A549 treated with GW870086 at 1 μM for 4 hours (cell line): ENCODE data around the gene ZNF646. TPM values are rescaled to one million over a fixed set of nuclear protein-coding genes. Genes with fewer than 3 reads are reported as not detected.

Experiments used
- total RNA-seq: library from RNA; stranded (reverse); fragments of 200-300 nt; extraction: Qiagen RNA extraction; gene quantifications from 5 replicates; pipeline ENCODE4 v1.2.3, GENCODE V29; 2022; ENCODE audit warnings: low read depth

The ZNF646 gene, protein sequence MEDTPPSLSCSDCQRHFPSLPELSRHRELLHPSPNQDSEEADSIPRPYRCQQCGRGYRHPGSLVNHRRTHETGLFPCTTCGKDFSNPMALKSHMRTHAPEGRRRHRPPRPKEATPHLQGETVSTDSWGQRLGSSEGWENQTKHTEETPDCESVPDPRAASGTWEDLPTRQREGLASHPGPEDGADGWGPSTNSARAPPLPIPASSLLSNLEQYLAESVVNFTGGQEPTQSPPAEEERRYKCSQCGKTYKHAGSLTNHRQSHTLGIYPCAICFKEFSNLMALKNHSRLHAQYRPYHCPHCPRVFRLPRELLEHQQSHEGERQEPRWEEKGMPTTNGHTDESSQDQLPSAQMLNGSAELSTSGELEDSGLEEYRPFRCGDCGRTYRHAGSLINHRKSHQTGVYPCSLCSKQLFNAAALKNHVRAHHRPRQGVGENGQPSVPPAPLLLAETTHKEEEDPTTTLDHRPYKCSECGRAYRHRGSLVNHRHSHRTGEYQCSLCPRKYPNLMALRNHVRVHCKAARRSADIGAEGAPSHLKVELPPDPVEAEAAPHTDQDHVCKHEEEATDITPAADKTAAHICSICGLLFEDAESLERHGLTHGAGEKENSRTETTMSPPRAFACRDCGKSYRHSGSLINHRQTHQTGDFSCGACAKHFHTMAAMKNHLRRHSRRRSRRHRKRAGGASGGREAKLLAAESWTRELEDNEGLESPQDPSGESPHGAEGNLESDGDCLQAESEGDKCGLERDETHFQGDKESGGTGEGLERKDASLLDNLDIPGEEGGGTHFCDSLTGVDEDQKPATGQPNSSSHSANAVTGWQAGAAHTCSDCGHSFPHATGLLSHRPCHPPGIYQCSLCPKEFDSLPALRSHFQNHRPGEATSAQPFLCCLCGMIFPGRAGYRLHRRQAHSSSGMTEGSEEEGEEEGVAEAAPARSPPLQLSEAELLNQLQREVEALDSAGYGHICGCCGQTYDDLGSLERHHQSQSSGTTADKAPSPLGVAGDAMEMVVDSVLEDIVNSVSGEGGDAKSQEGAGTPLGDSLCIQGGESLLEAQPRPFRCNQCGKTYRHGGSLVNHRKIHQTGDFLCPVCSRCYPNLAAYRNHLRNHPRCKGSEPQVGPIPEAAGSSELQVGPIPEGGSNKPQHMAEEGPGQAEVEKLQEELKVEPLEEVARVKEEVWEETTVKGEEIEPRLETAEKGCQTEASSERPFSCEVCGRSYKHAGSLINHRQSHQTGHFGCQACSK (N-terminal part only)
- total RNA-seq, result 8.4 to 10.9 TPM (median 10.0 TPM) in 5 replicates

DNA sequence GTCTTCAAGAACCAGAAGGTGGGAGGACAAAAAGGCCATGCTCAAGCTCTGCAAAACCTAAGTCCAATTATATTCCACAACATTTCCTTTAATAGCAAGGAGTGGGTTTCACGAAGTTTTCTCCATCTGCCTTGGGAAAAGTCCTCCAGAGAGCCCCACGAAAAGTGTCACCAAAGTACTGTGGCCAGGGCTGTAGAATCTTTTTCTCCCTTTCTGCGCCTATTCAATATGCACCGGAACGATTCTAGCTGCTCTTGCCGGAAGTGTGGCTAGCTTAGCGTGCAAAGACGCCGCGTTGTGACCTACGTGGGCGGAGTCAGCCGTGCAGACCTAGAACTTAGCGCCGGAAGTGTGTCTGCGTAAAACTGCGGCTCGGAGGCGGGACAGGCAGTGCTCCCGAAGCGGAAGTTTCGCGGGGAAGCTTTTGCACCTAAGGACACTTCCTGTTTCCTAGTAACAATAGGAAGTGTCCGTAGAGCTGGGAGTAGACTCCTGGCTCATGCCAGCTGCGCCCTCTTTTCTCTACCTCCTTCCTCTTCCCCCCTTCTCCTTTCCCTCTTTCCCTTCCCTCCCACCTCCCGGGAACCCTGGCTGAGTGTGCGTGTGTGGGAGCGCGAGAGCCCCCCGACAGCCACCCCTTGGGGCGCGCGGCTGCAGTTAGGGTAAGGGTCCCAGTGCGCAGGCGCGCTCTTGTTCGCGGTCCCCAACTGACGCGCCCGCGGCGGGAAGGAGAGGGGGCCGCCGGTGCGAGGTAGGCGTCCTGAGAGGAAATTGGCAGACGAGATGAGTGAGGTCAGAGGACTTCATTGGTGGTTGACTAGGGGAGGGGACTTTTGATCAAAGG, at the start of gene ZNF646, which contains the start of gene ZNF668:
Gene ZNF646 (plus strand): TSS at position 453 of the 844 bp plus-strand sequence. CDS start 1,903 bp downstream, outside the sequence.
Gene ZNF668 (minus strand): TSS at position 271 of the 844 bp plus-strand sequence. CDS start 9,781 bp downstream, outside the sequence.

DNA sequence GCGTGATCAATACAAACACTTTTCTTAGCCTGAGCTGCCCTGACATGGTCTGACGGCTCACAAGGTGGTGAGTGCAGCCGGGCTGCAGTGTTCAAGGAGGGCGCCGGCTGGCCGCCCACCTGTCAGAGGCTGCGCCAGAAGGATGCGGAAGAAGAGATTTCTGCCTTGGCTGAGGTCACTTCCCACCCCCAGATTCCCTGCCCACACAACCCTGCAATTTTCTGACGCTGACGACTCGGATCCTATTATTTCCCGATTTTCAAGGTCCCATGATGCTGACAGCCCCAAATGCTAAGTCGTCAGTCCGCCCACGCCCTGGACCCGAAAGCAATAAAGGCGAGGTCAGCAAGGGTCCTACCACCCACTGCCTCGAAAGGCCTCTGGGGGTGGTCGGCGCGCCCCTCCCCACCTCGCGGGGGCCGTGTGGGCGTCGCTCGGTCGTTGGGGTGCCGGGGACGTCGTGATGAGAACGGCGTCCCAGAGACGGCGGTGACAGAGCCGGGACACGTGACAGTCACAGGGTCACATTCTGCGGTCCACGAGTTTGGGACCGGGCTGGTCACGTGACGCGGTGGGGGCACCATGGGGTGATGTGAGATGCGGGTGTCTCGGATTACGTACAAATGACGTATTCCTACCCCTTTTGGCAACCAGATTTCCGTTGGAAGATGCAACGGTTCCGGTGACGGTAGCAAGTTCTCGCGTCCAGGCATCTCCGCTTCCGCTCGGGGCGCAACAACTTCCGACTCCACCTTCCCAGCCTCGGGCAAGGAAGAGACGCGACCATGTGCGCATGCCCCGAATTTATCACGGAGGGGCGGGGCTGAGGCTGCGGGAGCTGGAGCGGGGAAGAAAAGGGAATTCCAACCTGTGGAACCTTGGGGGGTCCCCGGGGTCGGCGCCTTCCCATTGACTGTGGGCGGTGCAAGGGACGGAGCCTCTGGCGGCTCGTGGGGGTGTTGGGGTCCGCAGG, 41.2 kb upstream of the ZNF646 start, which contains the start of gene STX4:
Gene STX4 (plus strand): TSS at position 823 of the 973 bp plus-strand sequence. CDS start 248 bp downstream, outside the sequence.

DNA sequence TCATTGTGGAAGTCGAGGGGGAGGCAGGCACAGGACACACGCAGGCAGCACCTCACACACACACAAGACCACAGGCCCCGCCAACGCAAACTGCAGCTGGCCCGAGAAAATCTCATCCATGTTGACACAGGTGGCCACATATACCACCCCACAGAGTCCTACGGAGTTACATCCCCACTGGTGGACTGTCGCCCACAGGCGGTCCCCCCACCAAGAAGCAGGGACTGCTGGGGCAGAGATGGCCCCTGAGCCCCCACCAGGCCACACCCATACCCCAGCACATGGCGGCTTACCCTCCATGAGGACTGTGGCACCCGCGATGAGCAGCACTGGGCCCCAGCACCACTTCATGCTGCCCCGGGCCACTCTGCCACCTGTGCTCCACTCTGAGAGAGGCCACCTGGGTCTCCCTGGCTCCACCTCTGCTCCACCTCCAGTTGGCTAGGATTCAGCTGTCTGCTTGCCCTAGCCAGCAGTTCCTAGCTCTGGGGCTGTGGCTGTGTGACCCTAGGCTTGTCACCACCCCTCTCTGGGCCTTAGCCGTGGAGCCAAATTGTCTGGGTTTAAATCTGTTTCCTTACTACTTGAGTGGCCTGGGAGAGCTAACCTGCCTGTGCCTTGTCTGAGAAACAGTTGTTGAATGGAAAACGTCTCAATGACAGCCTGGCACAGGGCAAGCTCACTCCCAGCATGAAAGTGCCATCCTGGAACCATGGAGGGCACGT, 14.4 kb downstream of the ZNF646 start, which contains the start of gene PRSS53:
Gene PRSS53 (minus strand): TSS at position 485 of the 725 bp plus-strand sequence. CDS start 134 bp downstream, at position 351.

DNA sequence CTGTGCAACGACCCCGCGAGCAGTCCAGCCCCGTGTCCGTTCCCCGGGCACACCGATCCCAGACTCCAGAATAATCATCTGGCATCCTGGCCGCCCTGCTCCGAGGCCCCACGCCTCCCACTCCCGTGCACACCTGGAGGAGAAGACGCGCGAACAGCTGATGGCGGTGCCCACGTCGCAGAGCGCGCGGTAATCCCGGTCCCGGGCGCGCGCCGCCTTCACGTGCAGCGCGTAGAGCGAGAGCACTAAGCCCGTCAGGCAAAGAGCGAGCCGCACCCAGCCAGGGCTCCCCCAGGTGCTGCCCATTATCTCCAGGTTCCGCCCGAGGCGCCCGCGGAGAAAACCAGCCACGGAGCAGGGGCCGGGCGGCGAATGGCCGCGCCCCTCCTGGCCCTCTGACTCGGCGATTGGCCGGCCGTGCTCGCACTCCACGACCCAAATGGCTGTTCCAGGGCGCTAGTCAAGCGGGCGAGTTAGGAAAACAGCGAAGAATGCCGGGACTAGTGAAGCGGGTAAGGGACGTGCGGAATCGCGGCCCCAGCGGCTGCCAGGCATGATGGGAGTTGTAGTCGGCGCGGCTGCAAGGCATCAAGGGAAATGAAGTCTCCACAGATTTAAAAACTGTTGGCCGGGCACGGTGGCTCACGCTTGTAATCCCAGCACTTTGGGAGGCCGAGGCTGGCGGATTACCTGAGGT, 20.4 kb downstream of the ZNF646 start, which contains the start of gene VKORC1:
Gene VKORC1 (minus strand): TSS at position 374 of the 697 bp plus-strand sequence. CDS start 68 bp downstream, at position 306.

DNA sequence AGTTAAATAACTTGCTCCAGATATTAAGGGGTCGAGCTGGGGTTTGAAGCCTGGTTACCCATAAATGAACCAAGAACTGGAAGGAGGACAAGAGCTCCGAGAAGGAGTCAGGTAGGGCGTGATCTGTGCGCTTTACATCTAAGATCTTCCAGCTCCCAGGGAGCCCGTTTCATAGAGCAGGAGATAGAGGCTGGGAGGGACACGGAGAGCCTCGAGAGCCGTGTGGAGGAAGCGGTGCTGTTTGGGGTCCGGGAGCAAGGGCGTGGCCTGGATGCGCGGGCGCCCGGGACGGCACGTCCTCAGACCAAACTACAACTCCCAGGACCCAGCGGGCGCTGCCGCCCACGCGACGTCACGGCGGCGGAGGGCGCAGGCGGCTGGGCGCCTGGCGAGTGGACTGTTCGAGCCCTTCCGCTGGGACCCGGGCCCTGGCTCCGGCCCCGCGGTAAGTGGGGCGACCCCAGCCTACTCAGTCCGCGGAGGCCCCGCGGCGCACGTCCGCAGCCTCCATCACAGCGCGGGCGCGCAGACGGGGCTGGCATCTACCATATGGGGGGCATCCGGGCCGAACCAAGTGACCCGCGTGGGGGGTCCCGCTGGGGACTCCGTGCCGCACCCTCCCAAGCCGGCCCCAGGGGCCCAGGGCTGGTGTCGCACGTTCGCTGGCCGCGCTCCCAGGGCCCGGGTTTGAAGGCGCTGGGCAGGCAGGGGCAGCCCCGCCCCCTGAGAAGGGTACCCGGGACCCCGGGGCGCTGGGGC, 34.0 kb downstream of the ZNF646 start, which contains the start of gene BCKDK:
Gene BCKDK (plus strand): TSS at position 352 of the 759 bp plus-strand sequence. CDS start 838 bp downstream, outside the sequence.

DNA sequence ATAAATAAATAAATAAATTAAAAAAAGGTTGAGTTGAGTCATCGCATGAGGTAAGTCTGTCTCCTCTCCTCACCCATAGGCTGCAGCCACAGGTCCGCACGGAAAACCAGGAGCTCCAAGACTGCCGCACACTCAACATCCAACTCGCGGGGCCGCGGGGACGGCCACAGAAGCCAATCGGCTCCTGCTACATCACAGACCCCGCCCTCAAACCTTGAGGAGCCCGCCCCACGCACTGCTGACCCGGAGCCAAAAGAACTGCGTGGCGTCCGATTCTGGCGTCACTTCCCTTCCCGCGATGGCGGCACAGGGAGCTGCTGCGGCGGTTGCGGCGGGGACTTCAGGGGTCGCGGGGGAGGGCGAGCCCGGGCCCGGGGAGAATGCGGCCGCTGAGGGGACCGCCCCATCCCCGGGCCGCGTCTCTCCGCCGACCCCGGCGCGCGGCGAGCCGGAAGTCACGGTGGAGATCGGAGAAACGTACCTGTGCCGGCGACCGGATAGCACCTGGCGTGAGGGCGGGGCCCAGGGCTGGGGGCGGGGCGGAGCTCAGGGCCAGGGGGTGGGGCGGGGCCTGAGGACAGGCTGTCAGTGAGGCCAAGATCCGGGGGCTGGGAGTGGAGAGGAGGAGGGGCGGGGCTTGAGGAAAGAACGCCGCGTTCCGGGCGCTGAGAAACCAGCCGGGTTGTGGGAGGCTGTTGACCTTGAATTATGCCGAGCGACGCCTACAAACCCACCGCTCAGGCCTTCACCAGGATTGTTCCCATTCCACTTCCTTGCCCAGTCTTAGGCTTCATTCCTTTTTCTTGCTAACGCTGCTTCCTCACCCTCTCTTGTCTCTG, 43.4 kb downstream of the ZNF646 start, which contains the start of gene KAT8:
Gene KAT8 (plus strand): TSS at position 281 of the 839 bp plus-strand sequence. CDS start 18 bp downstream, at position 299.

Other genes starting within 250 kb of the ZNF646 start
- 26.1 to 42.8 TPM (median 37.7 TPM) in 5 replicates for gene BCL7C, start 180.3 kb upstream of the ZNF646 start, total RNA-seq
- 0.13 to 0.39 TPM (median 0.23 TPM) in 4 of 5 replicates, not detected in the other for gene CTF1, start 177.8 kb upstream of the ZNF646 start, total RNA-seq
- 12.9 to 20.9 TPM (median 19.0 TPM) in 5 replicates for gene FBXL19, start 150.8 kb upstream of the ZNF646 start, total RNA-seq
- 10.0 to 14.0 TPM (median 12.7 TPM) in 5 replicates for gene ORAI3, start 125.4 kb upstream of the ZNF646 start, total RNA-seq
- 13.9 to 22.3 TPM (median 19.3 TPM) in 5 replicates for gene SETD1A, start 116.7 kb upstream of the ZNF646 start, total RNA-seq
- gene HSD3B7, start 89.2 kb upstream of the ZNF646 start, total RNA-seq, result 14.0 to 17.1 TPM (median 14.3 TPM) in 5 replicates
- gene STX1B, start 63.8 kb upstream of the ZNF646 start, total RNA-seq, result 1.5 to 2.2 TPM (median 2.0 TPM) in 5 replicates
- gene STX4, start 40.9 kb upstream of the ZNF646 start, total RNA-seq, result 57.2 to 70.6 TPM (median 65.1 TPM) in 5 replicates
- 12.1 to 21.1 TPM (median 15.1 TPM) in 5 replicates for gene ZNF668, start 182 bp upstream of the ZNF646 start, total RNA-seq
- gene PRSS53, start 14.5 kb downstream of the ZNF646 start, total RNA-seq, result 1.00 to 2.0 TPM (median 1.1 TPM) in 5 replicates
- 105 to 143 TPM (median 141 TPM) in 5 replicates for gene VKORC1, start 20.4 kb downstream of the ZNF646 start, total RNA-seq
- gene BCKDK, start 34.0 kb downstream of the ZNF646 start, total RNA-seq, result 39.1 to 56.9 TPM (median 51.7 TPM) in 5 replicates
- 41.4 to 47.3 TPM (median 43.6 TPM) in 5 replicates for gene KAT8, start 43.2 kb downstream of the ZNF646 start, total RNA-seq
- gene PRSS8, start 61.3 kb downstream of the ZNF646 start, total RNA-seq, result 0.72 to 1.1 TPM (median 0.85 TPM) in 5 replicates
- 0.59 to 1.5 TPM (median 1.1 TPM) in 5 replicates for gene PRSS36, start 75.6 kb downstream of the ZNF646 start, total RNA-seq
- gene FUS, start 105.7 kb downstream of the ZNF646 start, total RNA-seq, result 517 to 557 TPM (median 522 TPM) in 5 replicates
- 31.2 to 47.1 TPM (median 36.9 TPM) in 5 replicates for gene PYCARD, start 128.3 kb downstream of the ZNF646 start, total RNA-seq
- 0.02 to 0.08 TPM (median 0.03 TPM) in 5 replicates for gene TRIM72, start 139.7 kb downstream of the ZNF646 start, total RNA-seq
- gene PYDC1, start 142.7 kb downstream of the ZNF646 start, total RNA-seq, result not detected in 5 replicates
- gene ITGAM, start 185.6 kb downstream of the ZNF646 start, total RNA-seq, result 0.91 to 2.1 TPM (median 1.8 TPM) in 5 replicates